Hindlimb muscle (tissue), 1 donor: ENCODE data around the gene GORASP2. TPM values are rescaled to one million over a fixed set of nuclear protein-coding genes. Genes with fewer than 3 reads are reported as not detected.
A peak's percentile ranks its signal among the peaks of the same experiment; 100 is the strongest.
"Not testable (repeated sequence)": the region's sequence is repeated elsewhere in the genome, so short reads cannot be mapped to it uniquely, and the experiment has no call there.

Source experiments
- DNase-seq: peaks from one replicate; pipeline ENCODE4 v3.0.0-alpha.2; 2013
- polyA plus RNA-seq: library from polyadenylated mRNA; unstranded; fragments of 120-200 nt; gene quantifications from one replicate; pipeline ENCODE4 v1.2.1, GENCODE V29; 2013; ENCODE audit not compliant: insufficient read length

Gene GORASP2
- 62.8 TPM for polyA plus RNA-seq

DNA sequence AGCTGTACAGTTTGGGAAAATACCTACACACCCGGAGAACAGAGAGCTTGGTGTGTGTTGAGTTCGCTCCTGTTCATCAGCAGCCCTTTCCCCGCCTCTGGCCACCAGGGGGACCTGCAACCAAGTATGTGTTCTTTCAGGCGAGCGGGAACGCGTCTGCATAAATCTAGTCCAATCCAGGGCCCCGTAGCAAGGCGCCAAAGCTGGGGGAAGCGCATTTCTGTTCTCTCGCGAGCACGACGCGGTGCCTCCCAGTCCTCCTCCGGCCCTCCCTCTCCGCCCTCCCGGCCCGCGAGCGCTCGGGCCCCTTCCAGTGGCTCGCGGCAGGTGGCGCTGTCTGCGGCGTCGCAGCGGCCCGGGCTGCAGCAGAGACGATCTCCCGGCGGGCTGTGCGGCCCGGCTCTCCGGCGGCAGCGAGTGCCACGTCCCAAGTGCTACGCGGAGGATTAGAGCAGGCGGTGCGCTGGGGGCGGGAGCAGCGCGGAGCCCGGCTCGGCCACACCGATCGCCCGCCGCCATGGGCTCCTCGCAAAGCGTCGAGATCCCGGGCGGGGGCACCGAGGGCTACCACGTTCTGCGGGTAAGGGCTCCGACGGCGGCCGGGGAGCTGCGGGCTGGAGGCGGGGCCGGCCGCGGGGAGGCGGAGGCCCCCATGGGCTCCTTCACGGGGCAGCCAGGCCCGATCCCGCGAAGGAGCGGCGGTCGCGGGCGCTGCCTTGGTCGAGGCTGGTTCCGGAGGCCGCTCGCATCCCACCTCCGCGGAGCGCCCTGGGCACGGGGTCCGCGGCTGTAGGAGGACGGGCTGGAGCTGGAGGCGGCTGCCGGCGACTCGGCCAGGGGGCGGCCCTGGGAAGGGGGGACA is at the start of gene GORASP2:
TSS of gene GORASP2 (plus strand) at position 430 of the 862 bp plus-strand sequence. CDS start at position 518, 88 bp downstream.
- DNase-seq: peak; percentile 99

DNA sequence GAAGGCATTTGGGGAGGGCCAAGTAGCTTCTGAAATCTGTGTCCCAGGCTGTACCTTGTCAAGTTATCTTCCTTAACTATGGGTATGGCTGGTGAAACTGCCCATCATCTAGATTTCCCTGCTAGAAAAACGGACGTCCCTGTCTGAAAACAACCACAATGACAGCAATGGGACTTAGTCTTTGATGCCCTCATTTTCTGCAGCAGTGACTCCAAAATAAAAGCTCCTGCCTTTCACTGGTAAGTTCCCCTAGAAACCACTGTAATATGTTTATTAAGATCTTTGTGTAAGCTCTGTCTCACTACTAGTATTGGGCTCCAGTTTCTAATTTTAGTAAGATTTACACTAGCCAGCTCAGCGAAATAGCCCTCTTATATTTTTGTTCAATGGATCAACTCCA is 47.2 kb upstream of the GORASP2 start:
- DNase-seq: no peak

DNA sequence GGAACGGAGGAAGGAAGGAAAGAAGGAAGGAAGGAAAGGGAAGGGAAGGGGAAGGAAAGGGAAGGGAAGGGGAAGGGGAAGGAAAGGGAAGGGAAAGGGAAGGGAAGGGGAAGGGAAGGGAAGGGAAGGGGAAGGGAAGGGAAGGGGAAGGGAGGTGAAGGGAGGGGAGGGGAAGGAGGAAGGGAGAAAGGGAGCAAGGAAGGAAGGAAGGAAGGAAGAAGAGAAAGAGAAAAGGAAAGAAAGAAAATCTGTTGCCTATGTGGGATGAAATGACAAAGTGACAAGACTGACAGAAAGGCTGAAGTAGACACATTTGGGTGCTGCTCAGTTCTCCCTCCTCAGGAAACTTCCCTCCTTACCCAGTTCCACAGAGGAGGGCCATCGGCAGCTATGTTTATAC is 46.3 kb upstream of the GORASP2 start:
- no peak for DNase-seq

DNA sequence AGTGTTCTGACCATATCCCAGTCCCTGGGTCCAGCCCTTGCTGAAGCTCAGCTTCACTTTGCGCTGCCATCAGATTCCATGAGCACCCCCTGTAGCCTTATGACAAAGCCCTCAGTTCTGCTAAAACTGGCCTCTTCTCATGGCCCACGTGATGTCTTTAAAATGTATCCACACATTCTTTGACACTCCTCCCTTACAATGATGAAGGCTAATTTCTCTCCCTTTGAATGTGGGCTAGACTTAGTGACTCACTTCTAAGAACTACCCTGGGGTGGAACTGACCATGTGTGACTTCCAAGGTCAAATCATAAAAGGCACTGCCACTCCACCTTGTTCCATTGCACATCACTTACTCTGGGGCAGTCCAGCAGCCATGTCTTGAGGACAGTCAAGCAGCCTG is 45.4 kb upstream of the GORASP2 start:
- no peak for DNase-seq

DNA sequence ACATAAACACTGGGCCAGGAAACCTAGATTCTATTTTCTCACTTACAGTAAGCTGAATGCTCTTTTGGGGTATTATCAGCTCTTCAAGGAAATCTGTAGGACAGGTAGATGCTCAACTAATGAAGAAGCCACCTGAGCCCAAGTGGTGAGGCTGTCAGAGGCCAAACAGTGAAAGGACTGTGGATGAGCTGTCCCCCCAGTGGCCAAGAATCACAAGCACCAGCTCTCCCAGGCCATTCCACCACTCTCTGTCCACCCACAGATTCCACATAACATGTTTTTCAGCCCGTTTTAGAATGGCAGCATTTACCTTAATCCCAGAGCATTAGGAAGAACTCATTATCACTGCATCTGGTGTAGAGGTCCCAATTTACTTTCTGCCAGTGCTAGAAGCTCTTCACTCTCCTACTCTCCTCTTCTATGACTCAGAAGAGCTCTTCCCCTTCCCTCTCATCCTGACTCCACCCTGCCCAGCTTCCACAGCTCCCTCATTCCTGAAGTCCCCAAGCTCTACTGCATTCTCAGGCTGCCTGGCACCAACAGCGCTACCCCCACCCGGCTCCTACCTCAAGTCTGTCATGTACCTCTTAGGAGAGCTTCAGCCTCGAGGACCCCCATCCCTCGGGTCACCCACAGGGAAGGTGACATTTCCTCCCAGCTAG is 43.8 kb upstream of the GORASP2 start:
- DNase-seq: no peak

DNA sequence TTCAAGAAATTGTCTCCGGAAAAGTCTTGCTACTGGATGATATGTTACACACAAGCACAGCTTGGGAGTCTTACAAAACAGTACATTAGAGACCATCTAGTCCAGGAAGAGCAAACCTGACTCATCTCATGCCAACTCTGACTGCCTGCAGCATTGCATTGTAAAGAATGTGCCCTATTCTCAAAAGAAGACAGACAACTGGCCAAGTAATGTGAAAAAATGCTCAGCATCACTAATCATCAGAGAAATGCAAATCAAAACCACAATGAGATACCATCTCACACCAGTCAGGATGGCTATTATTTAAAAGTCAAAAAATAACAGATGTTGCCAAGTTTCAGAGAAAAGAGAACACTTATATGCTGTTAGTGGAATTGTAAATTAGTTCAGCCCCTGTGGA is 42.7 kb upstream of the GORASP2 start:
- no peak for DNase-seq

DNA sequence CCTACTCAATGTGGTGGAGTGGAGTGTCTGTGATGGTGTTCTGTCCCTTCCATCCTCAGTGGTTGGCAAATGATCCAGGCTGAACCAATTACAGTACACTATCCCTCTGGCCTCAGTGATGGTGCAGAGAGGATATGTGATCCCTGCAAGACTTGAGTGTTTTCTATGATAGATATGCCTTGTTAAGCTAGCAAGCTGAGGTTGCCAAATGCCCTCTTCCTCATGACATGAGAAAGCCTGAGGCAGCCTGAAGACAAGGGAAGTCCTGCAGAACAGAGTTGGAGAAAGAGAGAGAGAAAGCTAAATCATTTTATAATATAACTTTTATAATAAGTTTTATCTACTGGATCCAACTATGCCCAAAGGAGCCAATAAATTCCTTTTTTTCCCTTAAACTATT is 41.6 kb upstream of the GORASP2 start:
- no peak for DNase-seq

DNA sequence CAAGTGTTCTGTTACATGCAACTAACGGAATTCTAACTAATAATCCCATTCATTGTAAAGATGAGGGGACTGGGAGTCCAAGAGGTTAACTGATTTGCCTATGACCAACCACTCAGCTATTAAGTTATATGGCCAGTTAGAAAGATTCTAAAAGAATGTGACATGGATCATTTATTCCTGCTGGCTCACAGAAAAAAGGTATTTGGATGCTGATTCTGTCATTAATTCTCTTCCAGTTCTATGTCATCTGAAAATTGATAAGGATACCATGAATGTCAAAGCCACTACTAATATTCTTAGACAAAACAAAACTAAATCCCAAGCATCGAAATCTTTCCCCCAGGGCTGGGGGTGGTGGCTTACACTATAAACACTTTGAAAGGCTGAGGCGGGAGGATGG is 41.2 kb upstream of the GORASP2 start:
- DNase-seq: no peak

DNA sequence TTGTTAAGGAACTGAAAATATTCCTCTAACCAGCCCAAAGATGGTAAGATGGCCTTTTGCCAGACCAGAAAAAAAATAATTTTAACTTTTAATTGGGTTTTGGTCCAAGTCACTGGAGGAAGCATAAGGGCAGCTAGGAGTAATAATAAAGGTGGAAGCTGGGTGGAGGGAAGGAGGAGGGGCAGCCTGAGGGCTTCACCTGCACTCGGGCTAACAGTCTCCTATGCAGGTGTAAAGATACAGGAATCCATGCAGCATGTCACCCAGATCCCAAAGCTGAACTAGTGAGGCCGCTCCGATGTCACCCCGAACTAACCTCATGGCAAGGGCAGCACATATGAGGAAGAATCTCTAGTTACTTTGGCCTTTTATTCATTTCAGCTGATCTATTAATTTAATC is 37.2 kb upstream of the GORASP2 start:
- no peak for DNase-seq

DNA sequence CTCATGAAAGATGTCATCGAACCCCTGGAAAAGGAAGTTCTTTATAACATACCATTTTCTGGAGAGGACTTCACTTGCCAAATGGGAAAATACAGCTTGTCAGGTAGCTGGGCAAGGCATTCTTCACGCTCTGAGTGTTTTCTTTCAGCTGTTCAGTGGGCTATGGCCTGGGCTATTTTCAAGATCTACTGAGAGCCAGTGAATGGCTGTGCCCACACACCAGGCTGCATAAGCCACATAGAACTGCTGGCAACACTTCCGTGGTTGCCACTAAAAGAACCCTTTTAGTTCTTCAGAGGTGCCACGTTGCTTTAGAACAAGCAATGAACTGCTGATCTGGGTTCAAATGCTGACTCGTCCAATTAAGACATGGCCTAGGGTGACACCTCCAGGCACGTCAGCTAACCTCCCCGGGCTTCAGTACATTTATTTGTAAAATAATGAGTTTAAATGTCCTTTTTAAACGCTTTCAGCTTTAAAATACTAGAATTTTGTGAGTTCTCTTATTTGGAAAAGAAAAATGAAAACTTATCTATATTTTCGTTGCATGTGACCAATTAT is 36.6 kb upstream of the GORASP2 start:
- no peak for DNase-seq

DNA sequence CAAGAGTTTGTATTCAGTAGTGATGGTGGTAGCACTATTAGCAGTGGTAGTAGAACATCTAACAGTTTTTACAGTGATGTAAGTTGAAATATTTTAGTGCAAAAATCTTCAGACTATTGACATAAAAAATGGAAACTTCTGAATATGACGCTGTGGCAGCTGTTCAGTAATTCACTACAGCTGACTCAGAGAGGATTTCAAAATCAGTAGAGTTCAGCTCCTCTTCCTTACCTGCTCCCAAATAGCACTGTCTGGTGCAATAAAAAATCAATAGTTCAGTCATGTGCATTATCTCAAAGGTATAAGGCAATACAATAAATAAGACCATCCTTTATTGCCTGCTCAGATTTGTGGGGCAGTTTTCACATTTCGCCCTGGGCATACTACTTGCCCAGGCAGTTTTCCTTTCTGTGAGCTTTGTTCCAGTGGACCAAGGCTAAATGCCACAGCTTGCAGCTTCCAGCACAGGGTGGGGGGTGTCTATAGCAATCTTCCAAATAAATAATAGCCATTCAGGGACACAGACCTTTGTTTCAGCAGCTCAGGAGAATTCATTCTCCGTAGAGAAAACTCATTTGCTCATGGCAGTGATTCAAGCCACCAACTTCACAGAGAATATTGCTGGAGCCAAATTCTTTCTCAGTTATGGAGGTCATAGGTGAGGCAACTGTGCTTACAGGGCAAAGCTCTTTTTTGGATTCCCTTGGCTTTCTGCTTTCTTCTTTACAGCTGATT is 33.9 kb upstream of the GORASP2 start:
- no peak for DNase-seq

DNA sequence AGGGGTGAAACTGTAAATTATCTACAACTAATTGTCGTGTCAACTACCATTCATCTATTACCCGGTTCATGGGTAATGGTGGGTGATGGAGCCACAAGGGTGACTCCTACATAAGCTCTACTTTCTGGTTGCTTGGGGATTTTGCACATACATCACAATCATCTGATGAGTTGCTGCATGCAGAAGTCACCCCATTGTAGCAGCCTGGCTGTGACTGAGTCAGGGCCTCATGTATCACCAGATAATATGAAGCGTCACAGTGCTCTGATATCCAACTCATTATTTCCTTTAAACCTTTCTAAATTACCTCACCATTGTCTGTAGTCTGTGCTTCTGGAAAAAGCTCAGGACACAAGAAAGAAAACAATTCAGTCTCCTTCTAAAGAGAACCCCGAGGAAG is 32.4 kb upstream of the GORASP2 start:
- no peak for DNase-seq

DNA sequence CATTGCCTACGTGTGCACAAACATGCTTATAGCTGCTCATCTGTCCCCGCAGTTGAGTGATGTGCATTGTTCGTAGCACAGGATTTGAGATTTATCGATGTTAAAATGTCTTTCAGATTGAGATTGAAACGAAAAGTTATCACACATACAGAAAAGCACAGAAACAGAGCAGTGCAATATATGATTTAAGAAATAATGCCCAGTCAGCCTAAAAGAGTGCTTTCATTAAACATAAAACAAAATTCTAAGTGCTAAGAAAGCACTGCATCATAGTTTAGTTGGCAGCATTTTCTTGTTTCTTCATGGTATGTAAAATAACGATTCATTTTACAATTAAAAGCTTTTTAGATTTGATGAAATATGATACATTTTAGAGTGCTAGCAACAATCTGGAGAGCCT is 31.9 kb upstream of the GORASP2 start:
- no peak for DNase-seq

DNA sequence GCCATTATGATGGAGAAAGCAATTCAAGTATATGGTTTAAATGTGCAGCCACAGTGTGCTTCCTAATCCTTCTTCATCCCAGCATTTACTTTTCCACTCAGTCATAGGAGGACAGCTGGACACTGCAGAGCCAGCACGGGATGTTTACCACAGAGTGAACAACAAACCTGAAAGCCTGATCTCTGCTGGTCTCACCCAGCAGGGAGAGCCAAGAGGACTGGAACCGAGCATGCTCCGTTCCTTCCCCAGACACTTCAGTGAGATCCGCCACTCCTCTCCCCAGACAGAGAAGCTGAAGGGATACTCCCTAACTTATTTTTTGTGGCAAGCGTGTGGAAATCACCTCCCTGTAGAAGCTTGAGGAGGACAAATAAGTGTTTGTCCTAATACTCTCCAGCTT is 23.2 kb upstream of the GORASP2 start:
- no peak for DNase-seq

DNA sequence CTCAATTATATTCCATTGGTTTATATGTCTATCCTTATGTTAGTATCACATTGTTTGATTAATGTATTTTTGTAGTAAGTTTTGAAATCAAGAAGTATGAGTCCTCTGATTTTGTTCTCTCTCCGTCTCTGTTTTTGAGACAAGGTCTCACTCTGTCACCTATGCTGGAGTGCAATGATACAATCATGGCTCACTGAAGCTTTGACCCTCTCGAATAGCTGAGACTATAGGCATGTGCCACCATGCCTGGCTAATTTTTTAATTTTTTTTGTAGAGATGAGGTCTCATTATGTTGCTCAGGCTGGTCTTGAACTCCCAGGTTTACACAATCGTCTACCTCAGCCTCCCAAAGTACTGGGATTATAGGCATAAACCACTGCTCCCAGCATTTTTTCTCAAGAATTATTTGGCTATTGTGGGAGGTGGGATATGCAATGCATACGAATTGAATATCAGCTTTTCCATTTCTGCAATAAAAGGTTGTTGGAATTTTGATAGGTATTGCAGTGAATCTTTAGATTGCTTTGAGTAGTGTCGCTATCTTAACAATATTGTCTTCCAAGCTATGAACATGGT is 17.7 kb upstream of the GORASP2 start:
- no peak for DNase-seq

DNA sequence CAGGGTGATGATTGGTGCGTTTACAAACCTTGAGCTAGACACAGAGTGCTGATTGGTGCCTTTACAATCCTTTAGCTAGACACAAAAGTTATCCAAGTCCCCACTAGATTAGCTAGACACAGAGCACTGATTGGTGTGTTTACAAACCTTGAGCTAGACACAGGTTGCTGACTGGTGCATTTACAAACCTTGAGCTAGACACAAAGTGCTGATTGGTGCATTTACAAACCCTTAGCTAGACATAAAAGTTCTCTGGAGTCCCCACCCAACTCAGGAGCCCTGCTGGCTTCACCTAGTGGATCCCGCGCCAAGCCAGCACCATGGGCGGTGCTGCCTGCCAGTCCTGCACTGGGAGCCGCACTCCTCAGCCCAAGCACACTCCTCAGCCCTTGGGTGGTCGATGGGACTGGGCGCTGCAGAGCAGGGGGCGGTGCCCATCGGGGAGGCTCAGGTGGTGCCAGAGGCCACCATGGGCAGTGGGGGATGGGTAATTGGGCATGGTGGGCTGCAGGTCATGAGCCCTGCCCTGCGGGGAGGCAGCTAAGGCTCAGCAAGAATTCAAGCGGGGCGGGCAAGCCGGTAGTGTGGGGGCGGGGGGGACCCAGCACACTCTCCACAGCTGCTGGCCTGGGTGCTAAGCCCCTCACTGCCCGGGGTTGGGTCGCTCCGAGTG is 13.9 kb upstream of the GORASP2 start:
- not testable (repeated sequence) for DNase-seq

DNA sequence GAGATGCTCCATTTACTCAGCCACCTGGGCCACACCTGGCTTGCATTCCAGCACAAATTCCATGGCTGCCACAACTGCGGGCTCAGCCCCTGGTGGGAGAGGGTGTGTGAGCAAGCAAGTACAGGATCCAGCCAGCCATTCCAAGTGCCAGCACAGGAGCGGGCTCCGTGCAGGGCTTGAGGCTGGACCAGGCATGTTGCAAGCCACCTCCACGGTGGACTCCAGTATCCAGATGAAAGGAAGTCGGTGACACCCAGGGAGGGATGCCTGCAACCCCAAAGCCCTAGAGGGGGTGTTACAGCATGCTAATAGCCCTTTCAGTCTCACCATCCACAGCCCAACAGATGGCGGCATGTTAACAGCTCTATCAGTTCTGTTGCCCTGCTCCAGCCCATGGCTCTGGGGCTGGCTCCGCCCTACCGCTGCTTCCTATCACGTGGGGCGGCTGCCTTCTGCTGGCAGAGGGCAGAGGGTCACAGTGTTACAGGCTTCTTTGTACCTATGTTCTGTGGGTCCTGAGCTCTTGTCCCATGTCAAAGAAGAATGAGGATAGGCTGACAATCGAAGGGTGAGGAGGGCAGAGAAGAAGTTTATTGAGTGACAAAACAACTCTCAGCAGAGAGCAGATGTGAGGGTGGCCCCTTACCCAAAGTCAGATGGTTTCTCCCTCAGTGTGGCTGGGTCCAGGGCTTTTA is 11.7 kb upstream of the GORASP2 start:
- DNase-seq: no peak

DNA sequence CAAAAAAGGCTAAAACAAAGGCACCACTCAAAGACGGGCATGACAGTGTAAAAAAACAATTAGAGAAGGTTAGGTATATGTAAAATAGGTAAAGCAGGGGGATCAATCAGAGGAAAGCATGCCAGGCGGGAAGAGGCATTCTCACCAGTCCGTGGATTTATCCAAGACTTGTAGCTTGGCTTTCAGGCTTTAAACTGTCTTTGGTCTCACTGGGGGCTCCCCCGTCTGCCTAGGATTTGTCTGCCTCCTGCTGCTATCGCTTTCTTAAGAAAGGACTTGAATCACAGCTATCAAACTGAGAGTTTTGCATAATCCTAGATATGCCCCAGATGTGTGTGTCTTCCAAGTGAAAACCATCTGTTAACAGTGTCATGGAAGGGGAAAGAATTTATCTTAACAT is 11.1 kb upstream of the GORASP2 start:
- DNase-seq: no peak

DNA sequence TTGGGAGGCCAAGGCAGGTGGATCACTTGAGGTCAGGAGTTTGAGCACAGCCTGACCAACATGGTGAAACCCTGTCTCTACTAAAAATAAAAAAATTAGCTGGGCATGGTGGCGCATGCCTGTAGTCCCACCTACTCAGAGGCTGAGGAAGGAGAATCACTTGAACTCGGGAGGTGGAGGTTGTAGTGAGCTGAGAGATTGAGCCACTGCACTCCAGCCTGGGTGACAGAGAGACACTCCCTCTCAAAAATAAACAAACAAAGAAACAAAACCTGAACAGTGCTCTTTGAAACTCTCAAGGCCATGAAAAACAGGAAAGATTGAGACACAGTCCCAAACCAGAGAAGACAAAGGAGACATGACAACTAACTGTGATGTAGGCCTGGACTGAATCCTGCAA is 7.2 kb upstream of the GORASP2 start:
- DNase-seq: not testable (repeated sequence)

DNA sequence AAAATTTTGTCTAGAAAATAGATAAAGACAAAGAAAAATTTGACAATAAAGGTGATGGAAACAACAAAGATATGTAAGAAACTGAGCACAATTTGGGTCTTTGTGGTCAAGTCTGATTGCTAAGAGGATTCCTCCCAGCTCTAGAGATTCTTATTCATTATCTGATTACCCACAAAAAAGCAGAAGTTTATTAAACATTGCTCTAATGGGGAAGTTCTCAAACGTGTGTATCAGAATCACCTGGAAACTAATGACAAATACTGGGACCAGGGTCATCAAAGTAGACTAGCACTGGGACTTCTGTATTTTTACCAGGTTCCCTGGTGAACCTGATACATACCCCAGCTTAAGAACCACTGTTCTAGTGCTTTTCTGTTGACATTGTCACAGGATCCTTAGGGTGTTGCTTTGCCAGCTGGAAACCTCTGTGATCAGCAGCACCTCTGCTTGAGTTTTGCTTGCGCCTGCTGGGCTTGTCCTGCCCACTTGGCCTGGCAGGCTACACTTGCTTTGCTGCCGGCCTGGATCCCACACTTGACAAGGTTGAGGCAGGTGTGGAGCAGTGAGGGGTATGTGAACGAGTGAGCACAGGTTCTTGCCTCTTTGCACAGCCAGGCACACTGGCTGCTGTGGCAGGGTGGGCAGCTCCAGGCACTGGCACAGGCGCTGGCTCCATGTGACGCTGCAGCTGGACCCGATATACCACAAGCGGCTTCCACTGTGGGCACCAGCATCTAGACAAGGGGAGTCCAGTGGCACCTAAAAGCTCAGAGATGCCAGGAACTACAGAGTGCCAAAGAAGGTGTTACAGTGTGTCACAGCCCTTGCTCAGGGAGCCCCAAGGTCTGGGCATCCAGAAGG is 6.2 kb upstream of the GORASP2 start:
- DNase-seq: no peak
